NK-92 treated with Interleukin-12 subunit alpha and Interleukin-12 subunit beta, amount 100 ng/mL, for 24 hours (cell line): ENCODE data around the gene SELENOO.

Source experiments
- DNase-seq: peaks from one replicate; lab custom pipeline; 2025; lab: John Stamatoyannopoulos, UW

Gene SELENOO

DNA sequence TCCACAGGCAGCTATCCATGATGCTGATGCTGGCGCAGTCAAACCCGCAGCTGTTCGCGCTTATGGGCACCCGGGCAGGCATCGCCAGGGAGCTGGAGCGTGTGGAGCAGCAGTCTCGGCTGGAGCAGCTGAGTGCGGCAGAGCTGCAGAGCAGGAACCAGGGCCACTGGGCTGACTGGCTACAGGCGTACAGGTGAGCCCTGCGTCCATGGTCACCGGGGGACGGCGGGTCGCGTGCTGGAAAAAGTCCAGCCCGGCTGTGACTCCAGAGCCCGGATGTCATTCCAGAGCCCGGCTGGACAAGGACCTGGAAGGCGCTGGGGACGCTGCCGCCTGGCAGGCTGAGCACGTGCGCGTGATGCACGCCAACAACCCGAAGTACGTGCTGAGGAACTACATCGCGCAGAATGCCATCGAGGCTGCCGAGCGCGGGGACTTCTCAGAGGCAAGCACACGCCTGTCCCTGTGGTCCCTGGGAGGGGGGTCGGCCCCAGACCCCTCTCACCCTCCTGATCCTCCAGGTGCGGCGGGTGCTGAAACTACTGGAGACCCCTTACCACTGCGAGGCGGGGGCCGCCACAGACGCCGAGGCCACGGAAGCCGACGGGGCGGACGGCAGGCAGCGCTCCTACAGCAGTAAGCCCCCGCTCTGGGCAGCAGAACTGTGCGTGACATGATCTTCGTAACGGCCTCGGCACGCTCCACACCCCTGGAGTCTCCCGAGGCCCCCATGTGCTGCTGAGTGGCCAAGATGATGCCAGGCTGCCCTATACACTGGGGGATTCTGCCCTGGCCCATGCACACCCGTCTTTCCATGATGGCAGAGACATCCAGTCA lies 16.1 kb downstream of the SELENOO start:
- no peak for DNase-seq

DNA sequence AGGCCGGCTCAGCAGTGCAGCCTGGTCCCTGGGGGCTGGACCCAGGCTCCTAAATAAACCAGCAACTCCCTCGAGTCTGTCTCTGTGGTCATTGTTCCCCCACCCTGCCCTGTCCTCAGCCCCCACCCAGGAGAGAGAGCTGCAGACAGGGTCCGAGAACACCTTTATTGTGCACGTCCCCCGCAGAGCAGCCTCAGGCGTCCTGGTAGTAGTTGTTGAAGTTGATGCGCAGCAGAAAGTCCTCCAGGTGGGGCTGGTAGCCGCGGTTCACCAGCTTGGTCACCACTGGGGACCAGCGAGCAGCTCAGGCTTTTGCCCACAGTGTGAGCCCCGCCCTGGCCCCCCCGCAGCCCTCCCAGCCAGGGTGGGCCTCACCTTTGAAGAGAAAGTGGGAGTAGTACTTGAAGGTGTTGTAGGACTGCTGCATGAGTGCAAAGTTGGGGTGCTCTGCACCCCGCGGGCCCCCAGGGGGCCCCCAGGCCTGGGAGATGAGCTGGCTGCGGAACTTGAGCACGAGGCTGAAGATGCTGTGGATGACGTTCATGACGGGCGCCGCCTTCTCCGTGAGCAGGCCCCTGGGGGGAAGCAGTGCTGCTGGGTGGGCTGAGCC lies 16.8 kb downstream of the SELENOO start:
- DNase-seq = no peak

DNA sequence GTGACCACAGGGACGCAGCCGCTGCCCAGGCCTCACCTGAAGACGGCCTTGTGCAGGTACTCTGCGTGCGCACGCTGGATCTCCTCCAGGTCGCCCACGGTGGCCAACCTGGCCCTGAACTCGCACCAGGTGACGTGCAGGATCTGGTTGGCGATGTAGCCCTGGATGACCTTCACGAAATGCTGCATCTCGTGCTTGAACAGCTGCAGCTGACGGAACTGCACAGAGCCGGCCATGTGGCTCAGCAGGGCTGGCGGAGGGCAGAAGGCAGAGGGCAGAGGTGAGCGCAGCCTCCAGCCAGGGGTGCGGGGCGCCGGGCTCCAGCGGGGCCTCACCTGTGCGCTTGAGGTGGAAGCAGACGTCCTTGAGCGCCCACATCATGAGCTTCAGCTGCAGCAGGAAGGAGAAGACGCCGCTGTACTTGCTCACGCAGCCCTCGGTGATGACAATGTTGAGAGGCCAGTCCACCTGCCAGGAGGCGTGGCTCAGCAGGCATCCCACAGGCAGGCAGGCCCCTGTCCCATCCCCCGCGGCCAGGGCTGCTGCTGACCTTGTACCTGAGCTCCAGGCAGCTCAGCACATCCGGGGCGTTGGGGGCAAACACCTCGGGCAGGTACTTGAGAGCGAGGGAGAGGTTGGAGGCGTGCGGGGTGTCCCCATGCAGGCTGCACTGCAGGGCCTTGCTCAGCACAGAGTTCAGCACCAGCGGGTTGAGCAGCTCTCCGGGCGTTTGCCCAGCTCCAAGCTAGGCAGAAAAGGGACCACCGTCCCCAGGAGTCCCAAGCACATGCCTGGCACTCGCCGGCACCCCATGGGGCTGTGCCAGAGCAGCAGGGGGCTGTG lies 17.6 kb downstream of the SELENOO start:
- DNase-seq = no peak

DNA sequence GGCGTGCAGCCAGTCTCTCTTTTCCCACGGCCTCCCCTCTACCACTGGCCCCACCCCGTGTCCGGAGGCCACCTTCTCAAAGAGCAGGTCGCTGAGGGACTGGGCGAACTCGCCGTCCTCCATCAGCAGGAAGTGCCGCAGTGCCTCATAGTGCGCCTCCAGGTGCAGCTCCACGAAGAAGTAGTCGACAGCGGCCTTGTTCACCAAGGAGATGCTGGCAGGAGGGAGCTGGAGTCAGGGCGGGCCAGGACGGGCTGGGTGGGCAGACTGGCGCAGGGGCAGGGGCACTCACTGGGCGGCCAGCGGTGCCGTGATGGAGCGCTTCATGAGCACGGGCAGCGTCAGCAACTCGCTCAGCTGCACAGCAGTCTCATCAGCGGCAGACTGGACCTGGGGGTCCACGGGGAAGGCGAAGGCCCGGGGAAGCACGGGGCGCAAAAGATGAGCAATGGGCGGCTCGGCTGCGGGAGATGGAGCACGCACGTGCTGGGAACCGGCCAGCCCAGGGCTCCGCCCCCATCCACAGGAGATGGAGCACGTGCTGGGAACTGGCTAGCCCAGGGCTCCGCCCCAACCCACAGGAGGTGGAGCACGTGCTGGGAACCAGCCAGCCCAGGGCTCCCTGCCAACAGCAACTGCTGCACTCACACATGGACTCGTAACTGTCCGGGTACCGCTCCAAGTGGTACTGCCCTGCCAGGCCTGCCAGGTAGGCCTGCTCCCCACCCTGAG lies 18.4 kb downstream of the SELENOO start:
- DNase-seq = no peak

DNA sequence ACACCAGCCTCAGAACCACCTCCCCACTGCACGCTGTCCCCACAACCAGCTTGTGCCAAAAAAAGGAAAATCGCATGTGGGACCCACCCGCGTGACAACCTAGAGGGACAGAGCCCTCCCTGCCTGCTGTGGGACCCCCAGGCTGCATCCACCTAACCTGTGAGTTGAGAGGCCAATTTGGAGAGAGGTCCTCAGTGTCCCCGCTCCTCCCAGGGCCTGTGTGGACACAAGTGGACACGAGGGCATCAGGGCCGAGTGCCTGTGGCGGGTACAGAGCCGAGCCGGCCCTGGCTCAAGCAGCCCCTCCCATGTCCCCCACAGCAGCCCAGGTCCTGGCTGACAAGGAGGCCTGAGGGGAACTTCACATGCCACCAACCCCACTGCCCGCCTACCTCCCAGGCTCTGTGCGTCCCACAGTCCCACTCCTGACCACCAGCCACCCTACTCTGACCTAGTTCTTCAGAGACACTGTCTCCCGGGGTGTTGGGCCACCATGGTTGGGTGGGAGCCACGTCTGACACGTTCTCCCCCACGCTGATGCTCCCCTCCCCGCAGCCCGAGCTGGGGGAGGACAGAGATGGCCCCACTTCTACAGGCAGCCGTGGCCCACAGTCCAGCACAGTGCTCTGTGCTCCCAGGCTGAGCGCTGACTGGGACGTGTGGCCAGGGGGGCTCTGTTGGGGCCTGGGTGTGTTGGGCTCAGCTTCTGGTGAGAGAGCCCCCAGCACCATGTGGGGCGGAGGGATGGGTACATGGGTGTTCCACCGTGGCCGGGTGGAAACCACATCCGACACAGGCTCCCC lies 19.2 kb downstream of the SELENOO start:
- DNase-seq = no peak

DNA sequence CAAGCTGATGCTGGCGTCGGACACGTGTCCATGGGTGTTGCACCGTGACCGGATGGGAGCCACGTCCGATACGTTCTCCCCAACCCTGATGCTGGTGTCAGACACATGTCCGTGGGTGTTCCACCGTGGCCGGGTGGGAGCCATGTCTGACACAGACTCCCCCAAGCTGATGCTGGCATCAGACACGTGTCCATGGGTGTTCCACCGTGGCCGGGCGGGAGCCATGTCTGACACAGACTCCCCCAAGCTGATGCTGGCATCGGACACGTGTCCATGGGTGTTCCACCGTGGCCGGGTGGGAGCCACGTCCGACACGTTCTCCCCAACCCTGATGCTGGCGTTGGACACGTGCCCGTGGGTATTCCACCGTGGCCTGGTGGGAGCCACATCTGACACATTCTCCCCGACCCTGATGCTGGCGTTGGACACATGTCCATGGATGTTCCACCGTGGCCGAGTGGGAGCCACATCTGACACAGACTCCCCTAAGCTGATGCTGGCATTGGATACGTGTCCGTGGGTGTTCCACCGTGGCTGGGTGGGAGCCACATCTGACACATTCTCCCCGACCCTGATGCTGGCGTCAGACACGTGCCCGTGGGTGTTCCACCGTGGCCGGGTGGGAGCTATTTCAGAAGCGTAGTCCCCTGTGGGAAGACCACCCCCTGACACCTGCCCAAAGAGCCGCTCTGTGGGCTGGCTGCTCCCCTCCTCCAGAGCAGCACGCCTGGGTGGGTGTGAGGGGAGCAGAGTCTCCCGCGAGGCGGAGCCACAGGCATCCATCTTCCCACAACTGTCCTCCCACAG lies 20.0 kb downstream of the SELENOO start:
- DNase-seq = no peak

DNA sequence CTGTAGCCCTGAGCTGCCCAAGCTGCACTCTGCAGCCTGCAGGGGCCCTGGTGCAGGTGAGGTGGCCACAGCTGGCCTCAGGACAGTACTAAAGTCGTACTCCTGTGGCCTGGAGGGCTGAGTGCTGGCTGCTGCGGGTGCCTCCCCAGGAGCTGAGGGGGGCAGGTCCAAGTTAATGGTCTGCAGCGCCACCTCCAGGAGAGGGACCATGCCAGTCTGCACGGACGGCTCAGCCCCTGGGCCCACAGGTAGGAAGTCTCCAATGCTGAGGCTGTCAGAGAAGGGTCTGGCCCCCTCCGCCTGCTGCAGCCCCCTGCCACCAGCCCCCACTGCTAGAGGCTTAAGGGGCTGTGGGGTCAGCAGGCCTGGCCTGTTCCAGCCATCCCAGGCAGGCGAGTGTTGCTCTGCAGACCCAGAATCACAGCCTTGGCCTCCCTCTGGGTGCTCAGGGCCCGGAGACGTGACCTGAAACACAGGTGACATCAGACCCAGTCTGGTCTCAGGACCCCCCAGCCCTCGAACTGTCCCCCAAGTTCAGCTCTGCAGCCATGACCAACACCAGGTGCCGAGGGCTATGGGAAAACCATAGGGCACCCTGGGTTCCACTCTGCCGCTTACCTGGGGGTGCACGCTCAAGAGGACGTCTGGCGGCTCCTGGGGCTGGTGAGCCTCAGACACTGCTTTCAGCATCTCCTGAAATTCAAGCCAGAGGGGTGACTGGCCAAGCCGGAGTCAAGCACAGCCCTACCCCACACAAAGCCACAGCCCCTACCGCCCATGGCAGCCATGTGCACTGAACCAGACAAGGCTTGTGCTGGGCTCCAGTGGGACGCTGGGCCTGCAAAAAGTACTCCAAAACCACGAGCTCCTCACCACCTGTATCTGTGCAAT lies 20.8 kb downstream of the SELENOO start:
- no peak for DNase-seq

DNA sequence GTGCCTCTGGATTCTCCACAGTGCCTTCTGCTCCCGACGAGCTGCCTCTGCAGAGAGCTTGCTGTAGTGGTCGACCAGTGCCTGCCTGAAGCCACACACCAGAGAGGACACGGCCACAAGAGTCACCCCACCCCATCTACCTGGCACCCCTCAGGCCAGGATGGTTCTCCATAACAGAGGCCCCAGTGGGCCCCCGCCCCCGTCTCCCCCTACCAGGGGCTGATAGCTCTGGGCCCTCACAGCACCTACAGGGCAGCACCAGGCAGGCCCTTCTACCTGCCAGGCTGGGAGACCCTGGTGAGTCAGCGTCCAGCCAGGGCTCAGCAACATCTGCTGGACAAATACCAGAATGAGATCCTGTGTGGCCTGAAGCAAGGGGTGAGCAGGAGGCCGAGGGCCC lies 21.7 kb downstream of the SELENOO start:
- DNase-seq = no peak

DNA sequence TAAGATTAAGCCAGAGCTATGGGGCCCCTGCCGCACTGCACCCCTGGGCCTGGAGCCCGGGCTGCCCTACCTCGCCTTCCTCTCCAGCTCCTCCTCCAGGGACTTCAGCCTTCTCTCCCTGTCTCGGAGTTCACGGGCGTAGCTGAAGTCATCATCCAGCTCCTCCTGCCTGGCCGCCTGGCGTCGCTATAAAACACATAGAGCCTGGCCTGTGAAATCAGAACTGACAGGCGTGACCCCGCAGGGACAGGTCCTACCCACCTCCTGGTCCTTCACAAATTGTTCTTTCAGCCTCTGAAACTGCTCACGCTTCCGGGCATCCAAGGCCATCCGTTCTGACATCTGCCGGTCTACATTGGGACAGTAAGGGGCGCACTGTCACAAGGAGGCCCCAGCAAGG lies 23.3 kb downstream of the SELENOO start:
- DNase-seq = no peak

DNA sequence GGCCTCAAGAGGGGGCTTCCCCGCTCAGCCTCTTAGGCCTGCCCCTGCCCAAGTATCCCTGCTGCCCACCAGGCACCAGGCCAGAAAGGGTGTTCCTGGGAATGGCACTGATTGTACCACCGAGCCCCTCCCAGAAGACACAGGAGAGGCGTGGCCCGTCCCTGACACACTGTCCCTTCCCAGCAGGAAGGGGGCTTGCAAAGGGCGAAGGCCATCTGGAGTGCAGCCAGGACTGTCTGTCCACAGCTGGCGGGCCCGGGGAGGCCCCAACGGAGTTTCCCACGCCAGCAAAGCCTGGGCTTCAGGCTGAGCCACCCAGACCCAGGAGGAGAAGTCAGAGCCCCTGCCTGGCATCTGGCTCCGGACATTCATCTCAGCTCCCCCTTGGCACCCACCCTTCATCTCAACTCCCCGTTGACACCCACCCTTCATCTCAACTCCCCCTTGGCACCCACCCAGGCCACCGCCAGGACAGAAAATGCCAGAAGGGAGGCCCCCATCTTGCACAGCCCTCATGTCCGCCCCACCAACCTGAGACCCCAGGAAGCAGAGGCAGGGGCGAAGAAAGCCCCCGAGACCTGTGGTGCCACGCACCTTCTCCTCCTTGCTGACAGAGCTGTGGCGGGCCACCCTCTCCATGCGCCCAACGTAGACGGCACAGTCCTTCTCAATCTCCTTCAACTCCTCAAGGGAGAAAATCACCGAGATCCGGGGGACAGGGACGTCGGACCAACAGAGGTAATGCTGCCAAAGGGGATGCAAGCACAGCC lies 24.6 kb downstream of the SELENOO start:
- DNase-seq = no peak

DNA sequence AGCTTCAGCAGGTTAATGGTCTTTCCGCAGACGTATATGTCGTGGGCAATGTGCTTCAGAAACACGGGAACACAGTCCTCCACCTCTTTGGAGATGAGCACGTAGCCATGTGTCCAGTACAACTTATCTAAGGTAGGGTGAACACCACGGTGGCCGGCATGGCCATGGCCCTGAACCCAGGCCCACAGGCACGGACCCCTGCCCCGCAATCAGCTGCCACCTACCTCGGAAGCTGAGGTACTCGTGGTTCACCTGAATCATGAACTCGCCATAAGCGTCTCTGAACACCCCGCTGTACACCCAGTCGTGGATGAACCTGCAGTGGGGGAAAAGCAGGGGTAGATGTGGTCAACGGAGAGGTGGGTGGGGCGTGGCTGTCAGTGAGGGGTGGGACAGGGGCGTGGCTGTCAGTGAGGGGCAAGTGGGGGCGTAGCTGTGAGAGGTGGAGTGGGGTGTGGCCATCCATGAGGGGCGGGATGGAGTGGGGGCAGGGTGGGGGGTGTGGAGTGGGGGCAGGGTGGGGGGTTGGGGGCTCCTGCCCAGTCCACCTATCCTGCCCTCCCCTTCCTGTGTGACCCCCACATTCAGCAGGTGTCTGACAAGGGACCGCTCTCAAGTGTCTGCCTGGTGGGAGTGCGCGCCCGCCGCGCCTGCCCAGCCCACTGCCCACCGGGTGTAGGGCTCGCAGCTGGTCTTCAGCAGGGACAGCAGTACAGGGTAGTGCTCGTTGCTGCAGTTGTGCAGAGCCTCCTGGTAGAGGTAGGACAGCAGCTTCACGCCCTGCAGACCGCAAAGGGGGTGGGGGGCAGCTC lies 25.5 kb downstream of the SELENOO start:
- no peak for DNase-seq

DNA sequence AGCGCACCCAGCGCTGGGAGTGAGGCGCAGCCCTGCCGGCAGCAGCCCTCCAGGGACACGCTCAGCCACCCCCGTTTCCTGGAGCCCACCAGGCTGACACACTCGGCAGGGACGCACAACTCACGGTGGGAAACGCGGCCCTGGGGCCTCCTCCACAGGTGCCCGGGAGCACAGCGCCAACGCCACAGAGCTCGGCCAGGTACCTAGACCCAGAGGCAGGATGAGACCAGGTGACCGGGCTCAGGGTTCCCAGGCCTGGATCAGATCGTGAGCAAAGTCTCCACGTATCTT lies 26.0 kb downstream of the SELENOO start:
- no peak for DNase-seq

DNA sequence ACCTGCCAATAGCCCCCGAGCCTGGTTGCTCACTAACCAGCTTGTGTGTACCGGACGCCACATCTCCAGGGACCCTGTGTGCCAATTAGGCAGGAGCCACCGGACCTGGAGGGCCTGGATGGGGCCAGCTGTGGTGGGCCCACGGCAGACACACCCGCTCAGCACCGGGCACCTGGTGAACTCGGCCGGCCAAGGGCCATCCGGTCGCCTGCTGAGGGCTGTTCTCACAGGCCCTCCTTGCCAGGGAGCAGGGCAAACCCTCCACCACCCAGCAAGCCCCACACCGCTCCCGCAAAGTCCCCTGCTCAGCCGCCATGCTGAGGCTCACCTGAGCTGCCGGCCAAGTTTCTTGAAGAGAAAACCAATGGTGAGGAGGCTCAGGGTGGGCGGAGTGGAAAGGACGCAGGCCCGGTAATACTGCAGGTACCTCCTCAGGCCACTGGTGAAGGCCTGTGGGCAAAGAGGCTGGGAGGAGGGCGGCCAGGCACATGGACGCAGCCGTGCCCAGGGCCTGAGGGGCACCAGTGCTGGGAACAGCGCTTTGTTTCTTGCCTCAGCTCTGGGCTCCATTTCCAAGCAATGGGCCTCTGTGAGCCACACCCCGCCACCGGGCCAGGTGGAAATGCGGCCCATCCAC lies 26.9 kb downstream of the SELENOO start:
- DNase-seq = no peak

DNA sequence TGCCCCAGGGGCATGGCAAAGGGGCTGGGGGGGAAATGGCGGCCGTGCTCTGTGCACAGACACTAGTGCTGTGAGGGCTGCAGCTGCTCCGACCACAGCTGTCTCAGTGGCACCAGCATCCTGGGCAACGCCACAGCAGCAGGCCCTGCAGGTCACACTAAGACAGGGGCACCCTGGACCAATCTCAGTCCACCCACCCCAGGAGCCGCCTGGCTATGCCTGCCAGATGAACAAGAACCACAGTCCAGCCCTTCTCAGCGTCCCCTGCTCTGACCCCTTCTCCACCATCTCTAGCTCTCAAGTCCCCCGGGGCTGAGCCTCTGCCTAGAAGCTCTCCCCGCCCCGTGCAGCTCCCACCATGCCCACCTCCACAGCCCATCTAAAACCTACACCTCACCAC lies 27.6 kb downstream of the SELENOO start:
- DNase-seq = no peak

DNA sequence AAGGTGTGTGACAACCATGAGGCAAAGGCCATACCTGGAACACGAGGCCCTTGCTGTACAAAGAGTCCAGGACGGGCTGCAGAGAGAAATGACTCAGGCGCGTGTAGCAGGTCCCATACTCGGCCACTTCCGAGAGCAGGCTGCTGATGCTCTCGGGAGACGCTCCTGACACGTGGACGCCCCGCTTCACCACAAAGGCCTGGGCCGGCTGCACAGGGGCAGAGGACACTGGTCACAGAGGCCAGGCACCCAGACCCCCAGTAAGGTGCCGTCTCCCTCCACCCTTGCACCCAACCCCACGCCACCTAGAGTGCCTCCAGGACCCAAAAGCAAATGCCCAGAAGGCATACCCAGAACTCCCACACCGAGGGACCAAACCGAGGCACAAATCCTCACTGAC lies 28.6 kb downstream of the SELENOO start:
- DNase-seq = no peak

DNA sequence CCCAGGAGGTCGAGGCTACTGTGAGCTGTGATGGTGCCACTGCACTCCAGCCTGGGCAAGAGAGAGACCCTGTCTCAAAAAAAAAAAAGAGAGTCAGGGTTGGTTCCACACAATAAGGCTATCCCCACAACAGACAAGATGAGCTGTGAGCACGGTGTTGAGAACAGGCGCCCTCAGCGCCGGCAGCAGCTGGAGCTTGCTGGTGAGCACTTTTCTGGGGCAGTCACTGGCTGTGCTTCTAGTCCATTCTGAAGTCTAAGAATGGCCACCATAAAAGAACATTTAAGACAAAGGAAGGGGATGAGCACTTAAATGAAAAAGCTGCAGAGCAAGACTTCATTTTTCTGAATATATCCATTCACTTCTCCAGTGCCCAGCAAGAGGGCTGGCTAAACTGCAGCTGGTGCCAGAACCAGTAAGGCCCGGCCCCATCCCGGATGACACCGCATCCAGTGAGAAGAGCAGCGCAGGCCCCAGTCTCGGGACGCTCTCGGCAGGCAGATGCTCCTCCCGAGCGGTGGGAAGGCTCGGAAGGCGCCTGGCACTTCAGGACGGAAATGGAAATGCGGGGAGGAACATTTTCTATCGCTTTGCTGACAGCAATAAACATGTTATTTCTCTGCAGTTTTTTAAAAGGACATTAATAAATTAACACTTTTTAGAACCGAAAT lies 31.8 kb downstream of the SELENOO start:
- no peak for DNase-seq

DNA sequence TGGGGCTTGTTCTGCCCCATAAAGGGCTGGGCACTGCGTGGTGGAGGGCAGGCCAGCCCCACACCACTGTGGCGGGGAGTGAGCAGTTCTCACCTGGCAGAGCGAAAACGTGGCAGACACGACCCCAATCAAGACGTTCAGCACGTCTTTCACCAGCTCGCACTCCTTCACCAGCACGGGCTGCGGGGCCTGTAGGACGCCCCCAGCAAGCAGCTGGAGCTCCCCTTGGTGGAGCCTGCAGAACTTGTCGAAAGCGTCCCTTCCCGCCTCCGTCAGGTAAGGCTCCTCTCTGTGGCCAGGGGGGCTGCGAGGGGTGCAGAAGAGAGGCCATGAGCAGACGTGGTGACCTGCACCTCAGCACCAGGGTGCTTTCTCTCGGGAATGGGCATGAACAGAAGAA lies 32.4 kb downstream of the SELENOO start:
- DNase-seq = no peak
